ENCODE measurements around the gene RTN4RL2.
A peak's percentile ranks its signal among the peaks of the same experiment; 100 is the strongest.

The RTN4RL2 gene

DNA sequence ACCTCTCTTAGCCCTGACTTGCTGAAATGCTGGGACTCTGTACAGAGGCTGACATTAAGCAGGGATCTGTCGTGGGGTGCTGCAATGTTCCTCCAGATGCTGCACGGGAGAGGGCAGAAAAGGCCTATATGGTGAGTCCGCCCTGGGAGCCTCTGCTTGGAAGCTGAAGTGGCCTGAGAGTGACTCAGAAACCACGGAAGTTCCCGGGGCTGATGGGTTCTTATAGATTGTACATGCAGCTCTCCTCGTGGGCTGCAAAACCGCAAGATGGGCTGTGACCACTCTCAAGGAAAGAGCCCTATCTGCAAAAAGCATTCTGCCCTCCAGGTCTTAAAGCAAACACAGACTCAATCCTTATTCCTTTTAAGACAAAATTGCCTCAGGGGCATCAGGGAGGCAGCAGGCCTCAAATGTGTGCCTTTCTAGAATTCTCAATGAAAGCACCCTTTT, 27.6 kb upstream of the RTN4RL2 start:
- no peak for TF ChIP-seq CTCF (IDR thresholded peaks at IDR 0.05; ENCODE audit: low read depth, low read length)
- DNase-seq (ENCODE audit: extremely low read depth, low read depth): no peak

DNA sequence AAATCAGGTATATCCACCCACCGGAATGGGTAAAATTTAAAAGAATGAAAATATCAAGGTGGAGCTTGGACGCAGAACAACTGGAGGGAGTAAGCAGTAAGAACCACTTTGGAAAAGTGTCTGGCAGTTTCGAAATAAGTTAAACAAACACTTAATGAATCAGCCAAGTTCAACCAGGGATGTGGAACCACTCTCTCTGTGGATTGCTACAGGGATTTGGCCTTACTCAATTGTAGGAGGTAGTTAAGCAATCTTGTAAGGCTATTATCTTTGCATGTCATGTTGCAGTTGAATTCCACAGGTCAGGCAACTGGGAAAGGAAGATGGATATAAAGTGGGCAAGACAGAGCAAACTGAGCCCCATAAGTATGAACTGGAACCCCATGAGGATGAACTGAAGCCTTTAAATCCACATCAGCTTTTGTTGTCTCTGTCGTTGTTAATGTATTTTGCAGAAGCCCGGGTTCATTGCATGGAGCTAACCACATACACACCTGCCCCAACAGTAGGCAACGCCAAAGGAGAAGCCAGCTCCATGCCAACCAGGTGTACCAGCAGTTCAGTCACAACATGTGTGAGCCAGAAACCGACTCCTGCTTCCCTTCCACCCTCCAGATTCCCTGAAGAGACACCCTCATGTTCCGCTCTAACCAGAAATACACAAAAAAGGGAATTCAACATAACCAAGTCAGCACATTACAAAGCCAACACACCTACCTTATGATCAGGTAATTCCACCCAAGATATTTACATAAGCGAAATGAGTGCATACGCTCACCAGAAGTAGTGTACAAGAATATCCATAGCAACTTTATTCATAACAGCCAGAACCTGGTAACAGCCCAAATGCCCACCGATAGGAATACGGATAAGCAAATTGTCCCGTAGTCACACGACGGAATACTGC, 25.4 kb upstream of the RTN4RL2 start:
- peak; percentile 92 for DNase-seq (ENCODE audit: extremely low read depth, low read depth)
- TF ChIP-seq CTCF (IDR thresholded peaks at IDR 0.05; ENCODE audit: low read depth, low read length): no peak

- no peak for DNase-seq (ENCODE audit: extremely low read depth, low read depth)
- no peak for TF ChIP-seq CTCF (IDR thresholded peaks at IDR 0.05; ENCODE audit: low read depth, low read length)
Observed at GRCh38 chr11:57436031-57436430, 24.3 kb upstream of the RTN4RL2 start.

DNA sequence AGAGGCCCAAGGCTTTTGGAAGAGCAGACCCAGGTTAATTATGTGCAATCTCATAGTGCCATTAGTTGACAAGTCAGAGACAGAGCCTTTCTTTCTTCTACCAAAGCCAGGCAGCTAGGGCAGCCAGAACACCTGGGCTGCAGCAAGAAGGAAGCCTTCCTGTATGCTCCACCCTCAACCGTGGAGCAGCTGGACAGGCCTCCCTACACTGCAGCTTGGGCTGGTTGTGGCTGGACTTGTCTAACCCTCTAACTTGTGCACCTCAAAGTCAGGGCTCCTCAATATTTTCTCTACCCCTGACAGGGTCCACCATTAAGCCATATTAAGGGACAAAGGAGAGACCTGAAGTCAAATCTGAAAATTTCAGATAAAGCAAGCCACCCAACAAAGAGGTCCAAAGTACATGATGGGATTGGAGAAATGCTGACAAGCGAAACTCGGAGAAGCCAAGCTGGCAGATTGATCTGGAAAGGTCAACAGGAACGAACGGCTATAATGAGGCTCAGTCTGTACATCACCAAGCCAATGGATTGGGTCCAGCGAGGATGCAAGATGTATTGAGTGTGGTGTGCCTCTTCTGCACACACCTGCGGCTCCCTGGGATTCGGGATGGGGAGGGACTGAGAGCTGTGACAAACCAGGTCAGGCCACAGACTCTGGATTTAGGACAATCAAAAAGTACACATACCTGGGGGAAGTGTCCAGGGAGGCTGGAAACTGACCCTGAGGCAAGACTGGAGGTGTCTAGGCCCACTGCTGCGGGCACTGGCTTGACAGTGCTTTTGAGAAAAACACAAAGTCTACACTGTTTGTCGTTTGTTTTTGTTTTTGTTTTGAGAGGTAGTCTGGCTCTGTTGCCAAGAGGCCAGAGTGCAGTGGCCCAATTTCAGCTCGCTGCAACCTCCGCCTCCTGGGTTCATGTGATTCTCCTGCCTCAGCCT, 21.7 kb upstream of the RTN4RL2 start:
- no peak for DNase-seq (ENCODE audit: extremely low read depth, low read depth)
- TF ChIP-seq CTCF (IDR thresholded peaks at IDR 0.05; ENCODE audit: low read depth, low read length): no peak

DNA sequence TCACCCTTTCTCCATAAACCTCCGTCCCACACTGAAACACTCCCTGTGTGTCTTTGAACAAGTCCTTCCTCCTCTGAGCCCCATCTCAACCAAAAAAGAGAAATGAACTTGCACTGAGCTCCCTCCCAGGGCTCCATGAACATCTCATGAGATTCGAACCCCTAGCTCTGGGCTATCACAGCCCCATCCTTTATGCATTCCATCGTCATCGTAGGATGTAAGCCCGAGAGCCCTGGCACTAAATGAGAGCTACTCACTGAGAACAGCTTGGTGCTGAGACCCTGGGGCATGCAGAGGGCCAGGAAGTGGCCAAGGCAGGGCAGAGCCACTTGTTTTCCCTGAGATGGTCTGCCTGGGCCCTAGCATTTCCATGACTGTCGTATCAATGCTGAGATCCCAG, 20.5 kb upstream of the RTN4RL2 start:
- no peak for DNase-seq (ENCODE audit: extremely low read depth, low read depth)
- TF ChIP-seq CTCF (IDR thresholded peaks at IDR 0.05; ENCODE audit: low read depth, low read length): no peak

DNA sequence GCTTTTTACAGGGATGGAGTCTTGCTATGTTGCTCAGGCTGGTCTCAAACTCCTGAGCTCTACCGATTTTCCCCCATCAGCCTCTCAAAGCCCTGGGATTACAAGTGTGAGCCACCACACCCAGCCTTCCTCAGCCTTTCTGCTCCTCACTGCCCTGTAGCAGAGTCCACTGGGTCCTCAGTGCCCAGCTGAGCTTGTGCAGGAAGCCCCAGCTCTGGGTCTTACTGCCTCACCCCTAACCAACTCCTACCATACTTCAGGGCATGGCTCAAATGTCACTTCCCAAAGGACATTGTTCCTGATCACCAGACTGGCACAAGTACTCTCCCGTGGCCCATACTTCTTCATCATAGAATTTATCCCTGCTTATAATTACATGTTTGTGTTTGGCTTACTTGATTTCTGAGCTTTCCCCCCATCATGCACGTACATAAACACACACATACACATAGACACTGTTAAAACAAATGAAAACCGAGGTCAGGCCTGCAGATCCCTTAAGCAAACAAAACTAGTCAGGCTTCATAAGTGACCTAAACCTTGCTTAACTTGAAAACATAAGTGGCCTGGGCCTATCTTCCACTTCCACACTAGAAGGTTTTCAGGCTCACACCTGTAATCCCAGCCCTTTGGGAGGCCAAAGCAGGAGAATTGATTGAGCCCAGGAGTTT, 19.4 kb upstream of the RTN4RL2 start:
- no peak for TF ChIP-seq CTCF (IDR thresholded peaks at IDR 0.05; ENCODE audit: low read depth, low read length)
- no peak for DNase-seq (ENCODE audit: extremely low read depth, low read depth)
